Stimulated activated CD4-positive, alpha-beta T cell treated with anti-CD3 and anti-CD28 coated beads, TNF-alpha, amount 100 ng/mL, for 4 hours (primary cell): ENCODE results near the gene PTPRK.
"Not testable (repeated sequence)": the region's sequence is repeated elsewhere in the genome, so short reads cannot be mapped to it uniquely, and the experiment has no call there.

Source experiments
- DNase-seq, 3 experiments: peaks; one replicate each; pipeline ENCODE4 v3.0.0-alpha.2; 2020; ENCODE audit warnings: low read depth in 3 of 3

The PTPRK gene

DNA sequence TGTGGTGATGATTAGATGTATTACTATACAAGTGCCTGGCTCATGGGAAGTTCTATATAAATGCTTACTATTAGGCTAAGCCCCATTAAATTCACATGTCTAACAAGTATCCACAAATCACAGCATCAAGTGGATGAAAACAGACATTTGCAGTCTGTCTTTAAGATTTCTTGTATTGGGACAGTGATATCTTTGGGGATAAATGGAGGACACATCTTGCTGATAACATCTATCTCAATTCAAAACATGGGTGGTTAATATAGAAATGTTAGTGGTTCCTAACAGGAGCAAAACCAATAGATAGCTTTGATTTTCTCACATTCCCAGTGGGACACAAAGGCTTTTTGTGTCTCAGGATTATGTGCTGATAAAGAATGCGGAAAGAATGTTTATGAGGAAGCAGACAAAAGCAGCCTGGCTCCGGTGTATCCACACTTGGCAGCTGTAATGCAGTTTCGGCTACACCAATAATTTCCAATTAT, 29.3 kb downstream of the PTPRK start:
- DNase-seq: no peak

DNA sequence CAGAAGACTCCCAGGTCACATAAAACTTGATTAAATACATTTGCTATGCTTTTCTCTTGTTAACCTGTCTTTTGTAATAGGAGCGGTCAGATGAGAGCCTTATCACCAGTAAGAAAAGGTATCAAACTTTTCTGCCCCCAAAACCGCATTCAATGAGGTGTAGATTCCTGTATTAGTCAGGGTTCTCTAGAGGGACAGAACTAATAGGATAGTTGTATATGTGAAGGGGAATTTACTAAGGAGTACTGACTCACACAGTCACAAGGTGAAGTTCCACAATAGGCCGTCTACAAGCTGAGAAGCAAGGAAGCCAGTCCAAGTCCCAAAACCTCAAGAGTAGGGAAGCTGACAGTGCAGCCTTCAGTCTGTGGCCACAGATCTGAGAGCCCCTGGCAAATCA, 32.7 kb downstream of the PTPRK start:
- no peak for DNase-seq

DNA sequence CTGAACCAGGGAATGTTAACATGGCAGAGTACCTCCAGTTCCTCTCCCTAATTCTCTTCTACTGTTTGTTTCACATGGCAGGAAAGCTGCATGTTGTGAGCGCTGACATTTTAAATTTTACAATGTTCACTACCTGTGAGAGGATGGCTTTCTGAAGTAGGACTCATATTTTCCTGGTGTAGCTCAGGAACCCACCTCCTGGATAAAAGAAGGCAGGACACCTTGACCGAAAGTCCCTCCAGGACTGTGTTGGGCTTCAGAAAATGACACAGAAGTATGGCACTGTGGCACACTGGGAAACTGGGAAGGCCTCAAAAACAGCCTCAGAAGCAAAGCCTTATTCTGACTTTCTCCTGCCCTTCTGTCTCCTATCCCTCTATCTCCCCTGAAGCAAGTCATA, 33.3 kb downstream of the PTPRK start:
- no peak for DNase-seq

DNA sequence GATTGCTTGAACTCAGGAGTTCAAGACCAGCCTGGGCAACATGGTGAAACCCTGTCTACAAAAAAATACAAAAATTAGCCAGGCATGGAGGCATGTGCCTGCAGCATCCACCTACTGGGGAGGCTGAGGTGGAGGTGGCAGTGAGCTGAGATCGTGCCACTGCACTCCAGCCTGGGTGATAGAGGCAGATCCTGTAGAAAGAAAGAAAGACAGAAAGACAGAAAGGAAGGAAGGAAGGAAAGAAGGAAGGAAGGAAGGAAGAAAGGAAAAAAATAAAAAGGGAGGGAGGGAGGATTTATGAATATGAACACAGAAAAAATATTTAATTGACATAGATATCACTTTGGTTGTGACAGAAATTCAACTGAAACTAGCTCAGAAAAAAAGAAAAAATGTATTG, 33.8 kb downstream of the PTPRK start:
- not testable (repeated sequence) for DNase-seq

DNA sequence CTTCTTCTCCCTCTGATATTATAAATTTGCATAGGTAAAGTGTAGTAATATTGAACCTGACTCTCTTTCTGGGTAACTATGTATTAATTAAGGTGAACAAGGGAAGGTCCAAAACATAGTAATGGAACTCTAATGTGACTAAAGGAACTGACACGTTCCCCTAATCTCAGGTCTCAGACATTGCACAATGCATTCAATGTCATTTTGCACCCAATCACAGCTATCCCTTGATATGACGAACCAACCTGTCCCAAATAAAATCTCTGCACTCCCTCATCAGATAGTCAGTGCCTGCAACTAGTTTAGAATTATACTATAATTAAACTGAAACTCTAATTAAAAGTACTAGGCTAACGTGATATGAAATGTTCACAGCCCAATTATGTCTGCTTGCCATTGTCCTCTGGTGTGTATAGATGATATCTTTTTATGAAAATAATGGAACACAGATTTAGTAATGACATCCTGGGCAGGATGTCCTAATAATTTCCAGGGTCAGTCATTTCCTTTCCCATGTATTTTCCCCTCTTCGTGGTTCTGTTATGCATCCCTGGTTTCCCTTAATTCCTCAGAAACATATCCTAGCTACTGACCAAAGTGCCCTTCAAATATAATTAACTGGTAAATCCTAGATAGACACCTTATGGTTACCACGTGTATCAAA, 36.8 kb downstream of the PTPRK start:
- DNase-seq: no peak

DNA sequence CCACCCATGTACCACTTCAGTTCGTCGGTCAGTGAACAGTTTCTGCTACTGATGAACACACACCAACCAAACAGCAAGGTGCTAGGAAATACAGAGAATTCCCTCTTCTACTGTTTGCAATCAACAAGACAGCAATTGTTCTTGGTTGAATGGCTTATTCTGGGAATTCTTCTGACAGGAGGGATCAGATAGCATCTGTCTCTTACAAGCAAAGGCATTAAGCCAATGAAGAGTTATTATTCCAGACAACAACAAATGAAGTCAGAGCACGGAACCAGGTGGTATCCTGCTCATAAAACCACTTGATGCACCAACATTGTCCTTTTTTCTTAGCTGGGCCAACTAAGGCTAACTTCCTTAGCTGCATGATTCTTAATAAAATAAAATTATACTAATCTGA, 37.8 kb downstream of the PTPRK start:
- no peak for DNase-seq

DNA sequence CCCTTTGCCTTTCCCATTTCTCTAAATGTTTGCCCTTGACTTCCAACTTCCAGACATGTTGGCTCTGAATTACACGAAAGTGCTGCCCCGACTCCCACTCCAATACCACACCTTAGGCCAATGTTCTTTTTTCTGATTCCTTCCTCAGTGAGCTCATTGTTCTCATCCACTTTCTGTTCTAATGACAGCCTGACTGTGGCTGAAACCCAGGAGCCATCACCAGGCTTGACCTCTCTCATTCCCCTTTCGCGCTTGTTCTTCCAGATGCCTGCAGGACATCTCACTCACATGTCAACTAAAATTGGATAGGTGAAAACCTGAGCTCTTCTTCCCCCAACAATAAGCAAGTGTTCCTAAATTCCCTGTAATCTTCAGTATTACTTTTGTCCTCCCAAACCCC, 40.4 kb downstream of the PTPRK start:
- no peak for DNase-seq

DNA sequence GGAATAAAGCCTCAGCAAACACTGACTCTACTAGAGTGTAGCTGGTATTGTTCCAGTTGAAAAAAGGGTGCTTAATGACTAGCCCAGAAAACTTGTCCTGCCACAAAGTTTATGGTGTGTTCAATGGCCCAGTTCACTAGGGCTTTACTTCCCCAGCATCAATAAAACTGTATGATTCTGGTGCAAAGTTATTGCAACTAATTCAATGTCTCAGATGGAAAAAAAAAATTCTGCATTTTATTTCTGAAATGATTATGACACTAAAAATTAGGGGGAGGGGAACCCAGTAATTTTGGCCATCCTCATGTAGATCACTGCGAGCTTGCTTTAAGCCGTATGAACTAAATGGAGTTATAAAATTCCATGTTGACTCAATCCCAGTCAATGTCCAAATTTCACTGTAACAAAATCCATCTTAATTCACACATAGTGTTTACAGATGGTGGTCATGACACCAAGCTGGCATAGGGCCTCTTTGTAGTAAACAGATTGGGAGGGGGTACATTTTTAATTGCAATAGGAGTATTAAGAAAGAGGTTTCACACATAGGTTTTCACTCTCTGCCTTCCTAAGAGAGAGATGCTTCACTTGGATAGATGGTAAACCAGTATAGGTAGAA, 41.2 kb downstream of the PTPRK start:
- DNase-seq: no peak

DNA sequence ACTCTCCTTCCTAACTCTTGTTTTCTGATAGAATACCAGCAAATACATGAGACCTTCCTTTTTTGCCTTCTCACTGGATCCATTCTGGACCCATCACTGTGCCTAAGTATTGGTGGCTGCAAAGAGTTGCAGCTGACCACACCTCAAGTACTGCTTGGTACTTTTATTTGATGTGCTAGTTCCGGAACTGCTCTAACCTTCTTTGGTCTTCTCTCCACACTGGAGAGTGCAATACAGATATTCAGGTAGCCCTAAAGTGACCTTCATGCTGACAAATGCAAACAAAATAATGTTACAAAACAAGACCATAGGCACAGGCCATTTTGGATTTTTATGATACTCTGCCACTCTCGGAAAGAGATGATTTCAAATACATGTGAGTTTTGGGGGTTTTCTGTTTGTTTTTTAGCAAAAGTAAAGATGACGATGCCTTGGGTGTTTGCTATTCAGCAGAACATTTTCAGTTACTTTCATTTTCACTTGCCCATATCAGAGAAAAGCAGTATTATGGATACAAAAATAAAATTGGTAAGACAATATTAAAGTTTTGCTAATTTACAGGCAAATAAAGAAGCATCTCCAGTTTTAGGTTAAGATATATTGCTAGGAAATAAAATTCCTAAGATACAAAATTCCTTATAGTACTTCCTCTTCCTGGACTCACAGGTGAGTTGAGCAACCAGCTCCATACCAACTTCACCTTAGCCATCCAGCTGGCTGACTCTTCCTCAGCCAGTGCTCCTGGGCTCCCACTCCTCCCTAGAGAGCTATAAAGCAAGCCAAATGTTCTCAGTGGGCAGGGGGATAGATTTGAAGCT, 42.0 kb downstream of the PTPRK start:
- DNase-seq: no peak

DNA sequence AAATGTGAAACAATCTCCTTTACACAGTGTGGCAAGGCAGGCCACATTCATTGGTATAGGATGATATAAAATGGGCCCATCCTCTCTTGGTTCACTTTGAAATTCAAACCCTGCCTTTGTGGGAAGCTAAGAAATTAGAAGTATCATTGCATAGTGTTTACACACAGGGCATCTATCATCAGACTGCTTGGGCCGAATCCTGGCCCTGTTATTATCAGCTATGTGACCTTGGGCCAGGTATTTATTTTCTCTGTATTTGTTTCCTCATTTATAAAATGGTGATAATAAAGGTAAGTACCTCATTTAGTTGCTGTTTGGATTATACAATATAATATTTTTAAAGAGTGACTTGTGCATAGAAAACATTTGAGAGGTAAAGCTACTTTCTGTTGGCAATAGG, 45.5 kb downstream of the PTPRK start:
- no peak for DNase-seq

DNA sequence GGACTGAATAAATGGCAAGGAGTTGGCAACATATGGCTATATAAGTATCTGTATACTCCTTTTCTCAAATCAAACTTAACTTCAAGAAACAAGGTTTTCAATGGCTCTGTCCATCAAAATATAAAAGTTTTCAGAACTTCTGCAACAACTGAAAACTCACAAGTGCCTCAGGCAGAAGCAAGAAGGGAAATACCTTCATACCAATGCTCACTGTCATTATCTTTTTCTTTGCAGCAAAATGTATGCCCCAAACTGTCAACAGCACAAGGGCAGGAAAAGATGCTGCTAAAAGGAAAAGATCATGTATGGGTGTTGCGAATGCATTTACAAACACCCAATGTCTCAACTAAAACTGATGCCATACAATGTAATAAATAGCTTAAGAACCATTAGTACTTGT, 45.9 kb downstream of the PTPRK start:
- DNase-seq: no peak

DNA sequence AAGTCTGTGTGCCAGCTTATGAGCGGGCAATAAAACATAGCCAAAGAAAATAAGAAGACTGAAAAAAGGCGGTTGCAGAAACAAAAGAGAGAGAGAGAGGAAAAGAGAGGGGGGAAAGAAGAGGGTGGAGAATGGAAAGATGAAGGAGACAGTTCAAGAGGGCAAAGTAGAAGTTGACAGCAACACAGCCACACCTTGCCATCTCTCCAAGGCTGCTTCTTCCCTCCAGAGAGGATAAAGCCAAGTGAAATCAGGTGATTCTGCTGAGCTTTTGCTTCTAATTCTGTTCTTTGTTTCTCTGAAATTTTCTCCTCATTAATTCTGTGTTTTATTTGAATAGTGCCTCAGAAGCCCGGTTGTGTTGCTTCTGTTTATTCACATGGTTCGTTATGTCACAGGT, 48.5 kb downstream of the PTPRK start:
- DNase-seq: no peak

DNA sequence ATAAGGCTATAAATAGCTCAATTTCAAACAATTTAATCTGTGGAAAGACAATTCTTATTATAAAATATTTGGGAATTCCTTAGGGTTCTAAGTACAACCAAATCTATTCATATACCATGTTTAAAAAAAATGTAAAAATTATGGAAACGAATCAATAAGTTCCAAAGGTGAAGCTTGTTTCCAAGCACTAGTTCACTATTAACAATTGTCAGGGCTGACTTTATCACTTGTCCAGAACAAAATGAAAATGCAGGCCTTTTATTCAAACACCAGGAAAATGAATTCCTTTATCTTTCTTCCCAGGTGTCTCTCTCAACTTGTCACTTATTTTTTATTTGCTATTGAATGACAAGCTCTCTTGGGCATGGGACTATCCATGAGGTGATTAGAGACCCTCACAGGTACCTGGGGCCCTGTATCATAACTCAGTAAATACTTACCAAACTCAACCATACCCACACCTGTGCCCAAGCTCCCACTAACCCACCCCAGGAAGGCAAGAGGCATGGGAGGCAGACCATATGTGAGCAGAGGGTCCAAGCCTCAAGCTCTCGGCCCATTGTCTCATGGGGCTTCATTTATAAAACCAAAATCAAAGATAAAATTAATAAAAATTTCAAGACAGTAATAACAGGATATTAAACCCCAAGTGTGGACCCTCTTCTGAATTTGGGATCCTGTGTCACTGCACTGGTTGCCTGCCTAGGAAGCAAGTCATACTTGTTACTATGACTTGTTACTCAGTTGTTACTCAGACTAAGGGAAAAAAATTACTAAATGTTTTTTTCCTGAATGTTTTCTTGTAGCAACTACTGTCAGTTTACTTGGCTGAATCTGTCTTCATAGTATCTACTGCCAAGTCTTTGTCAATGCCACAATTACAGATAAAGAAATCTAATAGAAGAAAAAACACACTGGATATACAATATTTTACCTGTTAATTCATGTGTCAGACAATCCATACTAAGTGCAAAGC, 54.7 kb downstream of the PTPRK start:
- no peak for DNase-seq

DNA sequence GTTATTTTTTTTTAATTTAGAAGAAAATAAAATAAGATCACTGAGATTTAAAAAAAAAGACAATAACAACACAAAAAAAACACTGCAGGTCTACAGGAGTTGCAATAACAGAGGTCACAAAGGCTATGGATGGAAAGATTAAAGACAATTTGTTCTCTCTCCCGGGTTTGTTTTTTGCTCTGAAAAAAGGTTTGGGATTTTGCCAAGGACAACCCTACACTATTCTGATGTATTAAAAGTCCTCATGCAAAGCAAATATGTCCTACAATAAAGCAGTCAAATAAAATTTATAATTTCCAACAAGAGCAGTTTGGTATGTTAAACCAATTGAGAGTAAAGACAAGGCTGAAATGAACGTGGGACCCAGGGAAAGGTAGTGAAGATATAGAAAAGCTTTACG, 55.6 kb downstream of the PTPRK start:
- no peak for DNase-seq

DNA sequence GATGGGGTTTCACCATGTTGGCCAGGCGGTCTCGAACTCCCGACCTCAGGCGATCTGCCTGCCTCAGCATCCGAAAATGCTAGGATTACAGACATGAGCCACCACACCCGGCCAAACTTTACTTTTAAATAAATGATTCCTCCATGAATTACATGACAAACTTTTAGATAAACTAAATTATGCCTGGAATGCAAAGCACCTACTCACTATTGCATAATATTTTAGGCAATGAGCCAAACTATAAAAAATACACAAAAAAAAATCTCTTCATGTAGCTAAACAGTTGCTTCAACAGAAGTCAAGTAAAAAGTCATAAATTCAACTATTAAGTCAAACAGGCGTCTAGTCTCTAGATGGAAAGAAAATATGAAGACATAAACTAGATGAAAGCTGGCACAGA, 56.5 kb downstream of the PTPRK start:
- no peak for DNase-seq

DNA sequence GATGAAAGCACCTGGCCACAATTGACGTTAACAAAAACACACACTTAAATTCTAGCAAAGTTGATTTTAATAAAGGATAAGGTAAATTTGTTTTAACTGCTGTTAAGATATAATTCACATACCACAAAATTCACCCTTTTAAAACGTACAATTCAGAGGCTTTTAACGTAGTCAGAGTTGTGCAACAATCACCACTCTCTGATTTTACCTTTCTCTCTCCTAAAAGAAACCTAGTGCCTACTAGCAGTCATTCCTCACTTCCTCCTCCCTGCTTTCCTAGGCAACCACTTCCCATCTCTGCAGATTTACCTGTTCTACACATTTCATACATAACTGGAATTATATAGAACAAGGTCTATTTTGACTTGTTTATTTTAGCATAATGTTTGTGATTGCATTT, 58.9 kb downstream of the PTPRK start:
- DNase-seq: no peak

DNA sequence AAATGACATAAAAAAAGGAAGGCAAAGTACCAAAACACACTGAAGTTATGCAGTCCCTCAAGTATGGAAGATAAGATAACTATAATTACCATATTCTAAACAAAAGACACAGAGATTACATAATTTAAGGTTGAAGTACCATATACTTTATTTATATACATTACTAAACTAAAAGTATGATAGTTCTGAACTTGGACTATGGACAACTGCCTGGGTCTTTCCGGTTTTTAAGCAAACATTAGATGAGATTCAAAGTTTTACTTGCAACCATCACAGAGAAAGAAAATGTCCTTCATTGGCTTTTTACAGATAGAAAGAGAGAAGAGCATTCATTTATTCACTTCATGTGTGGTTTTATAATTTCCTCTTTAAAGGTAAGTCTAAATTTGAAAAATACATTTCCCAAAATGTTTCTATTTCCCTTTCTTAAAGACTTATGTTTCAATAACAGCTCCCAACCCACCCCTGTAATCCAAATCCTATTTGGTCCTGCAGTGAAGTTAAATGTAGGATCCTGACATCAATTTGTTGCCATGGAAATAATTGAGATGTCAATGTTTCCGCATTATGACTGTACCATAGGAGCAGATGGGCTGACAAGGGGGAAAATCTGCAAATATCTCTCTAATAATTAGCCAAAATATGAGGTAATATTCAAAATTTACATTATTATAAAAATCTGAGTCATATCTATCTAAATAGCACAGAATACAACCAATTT, 63.7 kb downstream of the PTPRK start:
- no peak for DNase-seq

DNA sequence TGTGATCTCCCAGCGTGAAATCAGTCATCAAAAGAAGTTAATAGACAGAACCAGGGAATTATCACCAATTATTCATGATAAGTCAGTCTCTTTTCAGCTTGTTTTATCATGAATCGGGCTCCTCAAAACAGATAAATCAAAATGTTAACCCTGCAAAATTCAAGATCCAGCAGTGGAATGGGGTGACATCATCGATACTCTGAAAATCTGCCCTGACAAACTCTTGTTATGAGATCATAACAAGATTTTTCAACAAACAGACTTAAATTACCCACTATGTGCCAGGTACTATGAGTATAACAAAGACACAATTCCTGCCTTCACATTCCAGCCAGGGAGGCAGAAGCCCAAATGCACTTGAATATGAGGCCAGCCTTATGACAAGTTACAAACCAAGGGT, 64.4 kb downstream of the PTPRK start:
- no peak for DNase-seq

DNA sequence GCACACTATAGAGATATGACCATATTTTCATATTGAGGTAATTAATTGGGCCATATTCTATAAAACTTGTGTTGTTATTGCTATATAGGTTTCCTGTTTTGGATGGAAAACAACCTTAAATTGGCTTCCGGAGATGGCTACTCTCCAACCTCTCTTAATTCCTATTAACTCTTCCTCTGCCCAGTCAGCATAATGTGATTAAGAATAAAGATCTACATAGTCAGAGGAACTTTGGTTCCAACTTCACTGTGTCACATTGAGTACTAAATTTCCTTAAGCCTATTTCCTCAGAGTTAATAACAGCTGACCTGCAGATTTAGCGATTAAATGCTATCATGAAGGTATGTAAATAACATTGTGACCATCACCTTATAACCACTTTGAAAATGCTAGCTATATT, 67.7 kb downstream of the PTPRK start:
- DNase-seq: no peak

DNA sequence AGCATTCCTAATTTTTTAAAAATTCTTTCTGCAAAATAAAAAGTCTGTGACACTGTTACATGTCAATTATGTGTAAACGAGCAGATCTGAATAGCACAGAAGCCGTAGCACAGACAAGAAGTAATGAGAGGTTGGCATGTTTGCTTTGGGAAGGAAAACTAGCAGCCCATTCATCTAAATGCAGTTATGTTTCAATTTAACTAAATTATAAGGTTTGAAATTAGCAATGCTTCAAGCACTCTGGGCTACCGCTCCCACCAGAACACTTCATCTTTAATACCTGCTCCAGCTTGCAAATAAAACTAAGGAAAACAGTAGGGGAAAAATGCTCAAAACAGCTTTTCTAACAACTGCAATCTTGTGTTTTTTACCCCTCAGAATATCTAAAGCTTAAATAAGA, 73.9 kb downstream of the PTPRK start:
- DNase-seq: no peak

DNA sequence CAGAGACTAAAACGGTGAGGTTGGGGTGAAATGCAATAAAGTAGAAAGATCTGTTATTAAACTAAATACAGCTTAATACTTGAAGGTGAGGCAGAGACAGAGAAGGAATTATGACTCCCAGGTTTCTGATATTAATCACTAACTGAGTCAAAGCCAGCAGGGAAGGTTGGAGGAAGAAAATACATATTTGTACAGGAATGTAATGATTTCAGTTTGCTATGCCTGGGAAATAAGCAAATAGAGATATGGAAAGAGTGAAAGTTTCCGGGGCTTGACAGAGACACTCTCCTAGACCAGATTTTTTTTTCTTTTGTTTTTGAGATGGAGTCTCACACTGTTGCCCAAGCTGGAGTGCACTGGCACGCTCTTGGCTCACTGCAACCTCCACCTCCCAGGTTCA, 76.8 kb downstream of the PTPRK start:
- DNase-seq: no peak
